HG03045 (cell line): ENCODE measurements around the gene C2orf42.
"Not testable (repeated sequence)": the region's sequence is repeated elsewhere in the genome, so short reads cannot be mapped to it uniquely, and the experiment has no call there.

ENCODE experiments used
- ATAC-seq: cut with Tn5 transposase; IDR thresholded peaks from one replicate; pipeline ENCODE4 v1.9.1; 2021; ENCODE audit warnings: mild to moderate bottlenecking, moderate library complexity; ENCODE audit not compliant: unreplicated experiment

Gene C2orf42

GRCh38 chr2:70181363-70181956 lies 9.4 kb downstream of the C2orf42 start:
- ATAC-seq = peak; percentile 74

GRCh38 chr2:70173520-70173919 lies 17.3 kb downstream of the C2orf42 start:
- ATAC-seq = no peak

- ATAC-seq = not testable (repeated sequence)
These were observed 21.1 kb downstream of the C2orf42 start for GRCh38 chr2:70169654-70170245.

- no peak for ATAC-seq
These were observed 29.7 kb downstream of the C2orf42 start for GRCh38 chr2:70161069-70161534.

- ATAC-seq = no peak
These were observed 30.3 kb downstream of the C2orf42 start for GRCh38 chr2:70160545-70160944.

GRCh38 chr2:70149130-70149686 lies 41.6 kb downstream of the C2orf42 start:
- not testable (repeated sequence) for ATAC-seq

GRCh38 chr2:70148211-70148760 lies 42.5 kb downstream of the C2orf42 start:
- ATAC-seq = not testable (repeated sequence)

- no peak for ATAC-seq
These were observed 44.7 kb downstream of the C2orf42 start for GRCh38 chr2:70145851-70146739.

- ATAC-seq = no peak
These were observed 45.7 kb downstream of the C2orf42 start for GRCh38 chr2:70145144-70145490.

GRCh38 chr2:70144443-70145143 lies 46.2 kb downstream of the C2orf42 start:
- no peak for ATAC-seq

- ATAC-seq = no peak
These were observed 47.3 kb downstream of the C2orf42 start for GRCh38 chr2:70143314-70144150.

- ATAC-seq = peak; percentile 73
These were observed 48.1 kb downstream of the C2orf42 start for GRCh38 chr2:70142590-70143313.

- peak; percentile 38 for ATAC-seq
These were observed 48.8 kb downstream of the C2orf42 start for GRCh38 chr2:70141902-70142589.

GRCh38 chr2:70141212-70141901 lies 49.5 kb downstream of the C2orf42 start:
- ATAC-seq = peak; percentile 24

GRCh38 chr2:70140791-70141211 lies 50.0 kb downstream of the C2orf42 start:
- no peak for ATAC-seq

GRCh38 chr2:70134323-70134983 lies 56.4 kb downstream of the C2orf42 start:
- ATAC-seq = not testable (repeated sequence)
